WTC11 (cell line): ENCODE measurements around the gene STAC. TPM values are rescaled to one million over a fixed set of nuclear protein-coding genes. Genes with fewer than 3 reads are reported as not detected.
A peak's percentile ranks its signal among the peaks of the same experiment; 100 is the strongest.

Source experiments
- ATAC-seq: fragments of 200-7000 bp; cut with Tn5 transposase; 2 replicates; pipeline ENCODE4 v1.10.0; 2021; ENCODE audit warnings: mild to moderate bottlenecking, moderate library complexity
- CTCF ChIA-PET: fragments of 300-600 bp; sonication (Branson Sonifier 250); formaldehyde crosslinking; loops from one replicate; lab custom pipeline; 2021; ENCODE audit warnings: antibody characterized with exemption; lab: Charles Lee
- POLR2A ChIA-PET: fragments of 350-600 bp; sonication (Branson Sonifier 250); formaldehyde crosslinking; loops from one replicate; lab custom pipeline; 2021; ENCODE audit warnings: antibody characterized with exemption; lab: Charles Lee
- DNase-seq: peaks from one replicate; pipeline ENCODE4 v3.0.0; 2021; ENCODE audit warnings: low spot score
- H3K27ac Mint-ChIP-seq: 2 replicates; pipeline ENCODE4 v1.8.0; 2021; ENCODE audit warnings: mixed read lengths
- H3K27me3 Mint-ChIP-seq: 2 replicates; pipeline ENCODE4 v1.8.0; 2021; ENCODE audit warnings: low read depth, mild to moderate bottlenecking, moderate library complexity, mixed read lengths
- H3K36me3 Mint-ChIP-seq: 2 replicates; pipeline ENCODE4 v1.8.0; 2021; ENCODE audit warnings: mixed read lengths
- H3K4me1 Mint-ChIP-seq: 2 replicates; pipeline ENCODE4 v1.8.0; 2022; ENCODE audit warnings: mixed read lengths
- H3K4me3 Mint-ChIP-seq: 2 replicates; pipeline ENCODE4 v1.8.0; 2021; ENCODE audit warnings: mild to moderate bottlenecking, moderate library complexity, mixed read lengths
- H3K9me3 Mint-ChIP-seq: 2 replicates; pipeline ENCODE4 v1.8.0; 2021; ENCODE audit warnings: mixed read lengths
- ARID4B ChIP-seq: sonication (generic); formaldehyde crosslinking; IDR thresholded peaks from 2 replicates; pipeline ENCODE4 v1.8.0; 2023; ENCODE audit warnings: missing genetic modification reagents, mild to moderate bottlenecking, borderline replicate concordance
- CTCF ChIP-seq: fragments of 200-600 bp; IDR thresholded peaks from 2 replicates; pipeline ENCODE4 v1.8.0; 2022; ENCODE audit warnings: antibody characterized with exemption
- GRHL2 ChIP-seq: fragments of 250-450 bp; sonication (Bioruptor Pico); IDR thresholded peaks from 2 replicates; pipeline ENCODE4 v1.8.0; 2022; ENCODE audit warnings: mild to moderate bottlenecking, moderate library complexity; ENCODE audit not compliant: insufficient replicate concordance, severe bottlenecking
- PREB ChIP-seq: sonication (generic); formaldehyde crosslinking; IDR thresholded peaks from 2 replicates; pipeline ENCODE4 v1.8.1; 2022; ENCODE audit warnings: mild to moderate bottlenecking, missing genetic modification reagents, moderate library complexity, borderline replicate concordance
- RELA ChIP-seq: sonication (generic); formaldehyde crosslinking; IDR thresholded peaks from 2 replicates; pipeline ENCODE4 v1.8.1; 2022; ENCODE audit warnings: missing genetic modification reagents, mild to moderate bottlenecking, borderline replicate concordance
- SMAD3 ChIP-seq: sonication (generic); formaldehyde crosslinking; IDR thresholded peaks from 2 replicates; pipeline ENCODE4 v1.8.0; 2022; ENCODE audit warnings: missing genetic modification reagents, mild to moderate bottlenecking, borderline replicate concordance
- SOX15 ChIP-seq: fragments of 250-450 bp; sonication (Bioruptor Pico); IDR thresholded peaks from 2 replicates; pipeline ENCODE4 v1.9.0; 2021; ENCODE audit warnings: mild to moderate bottlenecking
- STAT6 ChIP-seq: sonication (generic); formaldehyde crosslinking; conservative IDR thresholded peaks from 2 replicates; pipeline ENCODE4 v1.8.1; 2023; ENCODE audit warnings: mild to moderate bottlenecking, low read depth, missing genetic modification reagents, moderate library complexity
- TEAD4 ChIP-seq: sonication (generic); formaldehyde crosslinking; IDR thresholded peaks from 2 replicates; pipeline ENCODE4 v1.8.0; 2022; ENCODE audit warnings: mild to moderate bottlenecking, missing genetic modification reagents
- ZNF232 ChIP-seq: sonication (generic); formaldehyde crosslinking; IDR thresholded peaks from 2 replicates; pipeline ENCODE4 v1.8.0; 2022; ENCODE audit warnings: mild to moderate bottlenecking, missing genetic modification reagents
- ZNF532 ChIP-seq: fragments of 250-450 bp; sonication (Bioruptor Pico); IDR thresholded peaks from 2 replicates; pipeline ENCODE4 v1.9.0; 2021; ENCODE audit warnings: mild to moderate bottlenecking, borderline replicate concordance
- total RNA-seq: library from RNA; stranded (reverse); gene quantifications from 3 replicates; pipeline ENCODE4 v1.2.3, GENCODE V29; 2021
- TF ChIP-seq, protein P1 (sequence below): sonication (generic); formaldehyde crosslinking; IDR thresholded peaks from 2 replicates; pipeline ENCODE4 v1.8.0; 2022; ENCODE audit warnings: missing genetic modification reagents
- TF ChIP-seq, protein P2 (sequence below): sonication (generic); formaldehyde crosslinking; IDR thresholded peaks from 2 replicates; pipeline ENCODE4 v1.8.1; 2023; ENCODE audit warnings: mild to moderate bottlenecking, missing genetic modification reagents
- TF ChIP-seq, protein P3 (sequence below): sonication (generic); formaldehyde crosslinking; IDR thresholded peaks from 2 replicates; pipeline ENCODE4 v1.8.1; 2023; ENCODE audit warnings: mild to moderate bottlenecking, missing genetic modification reagents, moderate library complexity

The STAC gene
- total RNA-seq, 1 experiment from 2014 or later: 5.6 TPM

DNA sequence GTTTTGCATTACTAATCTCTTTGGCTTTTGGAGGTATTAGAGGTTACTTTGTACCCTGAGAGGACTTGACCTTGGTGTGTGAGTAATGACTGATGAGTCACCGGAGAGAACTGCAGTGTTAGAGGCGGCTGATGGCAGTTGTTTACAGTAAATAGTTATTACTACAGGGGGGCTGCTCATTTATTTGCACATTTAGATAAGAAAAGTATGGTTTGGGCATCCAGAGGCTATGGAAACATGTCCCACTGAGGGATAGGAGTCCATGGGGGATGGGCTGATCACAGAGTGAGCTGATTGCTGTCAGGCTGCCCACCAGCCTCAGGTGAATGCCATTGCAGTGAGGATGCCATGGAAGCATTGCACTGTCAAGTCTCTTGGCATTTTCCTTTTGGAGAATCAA is 17.3 kb upstream of the STAC start (continued):
- TF ChIP-seq RELA (CRISPR knock-in tag) (no peak), ZNF232 (CRISPR knock-in tag) (no peak), GRHL2 (CRISPR knock-in tag) (no peak), SMAD3 (CRISPR knock-in tag) (no peak), ZNF532 (CRISPR knock-in tag) (no peak), TEAD4 (CRISPR knock-in tag) (no peak)
- TF ChIP-seq, protein P1, sequence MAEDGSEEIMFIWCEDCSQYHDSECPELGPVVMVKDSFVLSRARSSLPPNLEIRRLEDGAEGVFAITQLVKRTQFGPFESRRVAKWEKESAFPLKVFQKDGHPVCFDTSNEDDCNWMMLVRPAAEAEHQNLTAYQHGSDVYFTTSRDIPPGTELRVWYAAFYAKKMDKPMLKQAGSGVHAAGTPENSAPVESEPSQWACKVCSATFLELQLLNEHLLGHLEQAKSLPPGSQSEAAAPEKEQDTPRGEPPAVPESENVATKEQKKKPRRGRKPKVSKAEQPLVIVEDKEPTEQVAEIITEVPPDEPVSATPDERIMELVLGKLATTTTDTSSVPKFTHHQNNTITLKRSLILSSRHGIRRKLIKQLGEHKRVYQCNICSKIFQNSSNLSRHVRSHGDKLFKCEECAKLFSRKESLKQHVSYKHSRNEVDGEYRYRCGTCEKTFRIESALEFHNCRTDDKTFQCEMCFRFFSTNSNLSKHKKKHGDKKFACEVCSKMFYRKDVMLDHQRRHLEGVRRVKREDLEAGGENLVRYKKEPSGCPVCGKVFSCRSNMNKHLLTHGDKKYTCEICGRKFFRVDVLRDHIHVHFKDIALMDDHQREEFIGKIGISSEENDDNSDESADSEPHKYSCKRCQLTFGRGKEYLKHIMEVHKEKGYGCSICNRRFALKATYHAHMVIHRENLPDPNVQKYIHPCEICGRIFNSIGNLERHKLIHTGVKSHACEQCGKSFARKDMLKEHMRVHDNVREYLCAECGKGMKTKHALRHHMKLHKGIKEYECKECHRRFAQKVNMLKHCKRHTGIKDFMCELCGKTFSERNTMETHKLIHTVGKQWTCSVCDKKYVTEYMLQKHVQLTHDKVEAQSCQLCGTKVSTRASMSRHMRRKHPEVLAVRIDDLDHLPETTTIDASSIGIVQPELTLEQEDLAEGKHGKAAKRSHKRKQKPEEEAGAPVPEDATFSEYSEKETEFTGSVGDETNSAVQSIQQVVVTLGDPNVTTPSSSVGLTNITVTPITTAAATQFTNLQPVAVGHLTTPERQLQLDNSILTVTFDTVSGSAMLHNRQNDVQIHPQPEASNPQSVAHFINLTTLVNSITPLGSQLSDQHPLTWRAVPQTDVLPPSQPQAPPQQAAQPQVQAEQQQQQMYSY (CRISPR knock-in tag): no peak
- TF ChIP-seq, protein P2, sequence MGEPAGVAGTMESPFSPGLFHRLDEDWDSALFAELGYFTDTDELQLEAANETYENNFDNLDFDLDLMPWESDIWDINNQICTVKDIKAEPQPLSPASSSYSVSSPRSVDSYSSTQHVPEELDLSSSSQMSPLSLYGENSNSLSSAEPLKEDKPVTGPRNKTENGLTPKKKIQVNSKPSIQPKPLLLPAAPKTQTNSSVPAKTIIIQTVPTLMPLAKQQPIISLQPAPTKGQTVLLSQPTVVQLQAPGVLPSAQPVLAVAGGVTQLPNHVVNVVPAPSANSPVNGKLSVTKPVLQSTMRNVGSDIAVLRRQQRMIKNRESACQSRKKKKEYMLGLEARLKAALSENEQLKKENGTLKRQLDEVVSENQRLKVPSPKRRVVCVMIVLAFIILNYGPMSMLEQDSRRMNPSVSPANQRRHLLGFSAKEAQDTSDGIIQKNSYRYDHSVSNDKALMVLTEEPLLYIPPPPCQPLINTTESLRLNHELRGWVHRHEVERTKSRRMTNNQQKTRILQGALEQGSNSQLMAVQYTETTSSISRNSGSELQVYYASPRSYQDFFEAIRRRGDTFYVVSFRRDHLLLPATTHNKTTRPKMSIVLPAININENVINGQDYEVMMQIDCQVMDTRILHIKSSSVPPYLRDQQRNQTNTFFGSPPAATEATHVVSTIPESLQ (CRISPR knock-in tag): no peak

DNA sequence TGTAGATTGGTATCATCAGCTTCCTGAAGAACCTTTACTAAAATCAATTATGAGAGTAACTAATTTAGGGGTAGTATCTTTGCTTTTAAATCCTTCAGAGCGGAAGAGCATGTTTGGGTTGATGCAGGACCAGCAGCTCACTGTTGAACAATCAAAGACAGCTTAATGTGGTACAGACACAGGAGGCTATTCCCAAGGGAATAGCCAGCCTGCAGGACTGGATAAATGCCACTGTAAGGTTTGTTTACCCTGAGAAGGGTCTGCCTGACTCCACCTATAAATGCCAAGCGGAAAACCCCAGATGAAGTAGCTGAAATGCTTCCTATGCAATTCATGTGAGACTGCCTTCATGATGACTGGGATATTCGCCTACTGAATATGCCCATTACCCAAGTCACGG is 16.0 kb upstream of the STAC start:
- no peaks in the 10 kb centered on the region for H3K27me3 Mint-ChIP-seq
- ATAC-seq (no peak), DNase-seq (no peak)
- no peak for TF ChIP-seq STAT6 (CRISPR knock-in tag)
- no peak for TF ChIP-seq SOX15 (CRISPR knock-in tag)
- TF ChIP-seq, protein P3, sequence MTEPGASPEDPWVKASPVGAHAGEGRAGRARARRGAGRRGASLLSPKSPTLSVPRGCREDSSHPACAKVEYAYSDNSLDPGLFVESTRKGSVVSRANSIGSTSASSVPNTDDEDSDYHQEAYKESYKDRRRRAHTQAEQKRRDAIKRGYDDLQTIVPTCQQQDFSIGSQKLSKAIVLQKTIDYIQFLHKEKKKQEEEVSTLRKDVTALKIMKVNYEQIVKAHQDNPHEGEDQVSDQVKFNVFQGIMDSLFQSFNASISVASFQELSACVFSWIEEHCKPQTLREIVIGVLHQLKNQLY (CRISPR knock-in tag): no peak
- TF ChIP-seq ARID4B (CRISPR knock-in tag): no peak
- no peak for TF ChIP-seq CTCF
- TF ChIP-seq PREB (CRISPR knock-in tag): no peak
- H3K27ac Mint-ChIP-seq: peak overlapping the region; percentile 50; the same call in 1 of the 2 replicates
- ChIA-PET POLR2A (interaction anchor here (1.0 kb wide), 1 partner anchor 17 kb away, joined by 4 read pairs; the partner anchor contains the start of gene STAC), CTCF (no interaction called here)
- H3K9me3 Mint-ChIP-seq: peaks cover 7% of the 10 kb centered on the region
- no peak overlapping the region for H3K4me3 Mint-ChIP-seq
- peaks cover 21% of the 10 kb centered on the region for H3K4me1 Mint-ChIP-seq
- H3K36me3 Mint-ChIP-seq: no peaks in the 10 kb centered on the region
